ENCODE data around the gene ZC3H7B. TPM values are rescaled to one million over a fixed set of nuclear protein-coding genes. Genes with fewer than 3 reads are reported as not detected.

The ZC3H7B gene
- polyA plus RNA-seq, 3 donors: 0.31 to 15.7 (median 0.49) TPM

DNA sequence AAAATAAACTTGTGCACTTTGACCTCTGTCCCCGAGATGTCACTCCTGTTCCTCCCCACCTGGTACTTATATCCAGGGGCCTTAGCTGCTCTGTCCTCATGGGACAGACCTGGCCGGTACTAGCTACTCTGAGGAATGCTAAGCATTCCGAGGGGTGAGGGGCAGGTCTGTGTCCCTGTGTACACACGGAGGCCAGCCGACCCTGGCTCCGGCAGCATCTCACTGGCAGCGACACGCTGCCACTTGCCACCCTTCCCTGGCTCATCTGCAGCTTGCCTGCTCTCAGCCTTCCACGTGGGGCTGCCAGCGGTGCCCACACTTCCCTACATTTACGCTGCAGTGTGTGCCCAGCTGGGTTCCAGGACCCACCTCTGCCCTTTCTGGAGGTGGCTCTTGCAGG is 58.8 kb downstream of the ZC3H7B start:
- WGBS (ENCODE audit: insufficient coverage): 96% methylated on average over 11 of the region's 11 CpGs
- Mint-ChIP-seq H3K4me1 (no peaks in the 10 kb centered on the region), H3K27ac (no peak overlapping the region), H3K36me3 (peaks cover 21 to 39% of the 10 kb centered on the region in 2 donors), H3K27me3 (ENCODE audit: low read depth in 3 of 3) (peaks cover 1 to 2% (median 1%) of the 10 kb centered on the region in 3 donors), H3K4me3 (peak overlapping the region in 1 of 2 donors; percentile 4), H3K9me3 (peaks cover 0 to 3% (median 0%) of the 10 kb centered on the region in 7 donors)
- TF ChIP-seq, protein P1, sequence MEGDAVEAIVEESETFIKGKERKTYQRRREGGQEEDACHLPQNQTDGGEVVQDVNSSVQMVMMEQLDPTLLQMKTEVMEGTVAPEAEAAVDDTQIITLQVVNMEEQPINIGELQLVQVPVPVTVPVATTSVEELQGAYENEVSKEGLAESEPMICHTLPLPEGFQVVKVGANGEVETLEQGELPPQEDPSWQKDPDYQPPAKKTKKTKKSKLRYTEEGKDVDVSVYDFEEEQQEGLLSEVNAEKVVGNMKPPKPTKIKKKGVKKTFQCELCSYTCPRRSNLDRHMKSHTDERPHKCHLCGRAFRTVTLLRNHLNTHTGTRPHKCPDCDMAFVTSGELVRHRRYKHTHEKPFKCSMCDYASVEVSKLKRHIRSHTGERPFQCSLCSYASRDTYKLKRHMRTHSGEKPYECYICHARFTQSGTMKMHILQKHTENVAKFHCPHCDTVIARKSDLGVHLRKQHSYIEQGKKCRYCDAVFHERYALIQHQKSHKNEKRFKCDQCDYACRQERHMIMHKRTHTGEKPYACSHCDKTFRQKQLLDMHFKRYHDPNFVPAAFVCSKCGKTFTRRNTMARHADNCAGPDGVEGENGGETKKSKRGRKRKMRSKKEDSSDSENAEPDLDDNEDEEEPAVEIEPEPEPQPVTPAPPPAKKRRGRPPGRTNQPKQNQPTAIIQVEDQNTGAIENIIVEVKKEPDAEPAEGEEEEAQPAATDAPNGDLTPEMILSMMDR (IDR thresholded peaks at IDR 0.05): no peak
- no peaks in the 10 kb centered on the region for H3K27me3 ChIP-seq (ENCODE audit: control insufficient read depth in 2 of 2, insufficient read depth in 2 of 2, low read length in 2 of 2)
- DNase-seq: no peak
- H2AFZ ChIP-seq (ENCODE audit: insufficient read depth, low read depth, low read length, poor library complexity, severe bottlenecking): no peak overlapping the region
- no peaks in the 10 kb centered on the region for H3K4me1 ChIP-seq (ENCODE audit: control insufficient read depth in 1 of 2, insufficient read depth in 2 of 2, low read length in 2 of 2)
- H3K9ac ChIP-seq (ENCODE audit: insufficient read depth, low read length, poor library complexity, severe bottlenecking): no peak overlapping the region
- intact Hi-C loops (cut with micrococcal nuclease): no loop called here
- H3K9me3 ChIP-seq (replicated peaks in 1 of 2; ENCODE audit: control insufficient read depth in 1 of 2, insufficient read depth in 1 of 2, low read length in 2 of 2): no peaks in the 10 kb centered on the region
- no peaks in the 10 kb centered on the region for H3K79me2 ChIP-seq (ENCODE audit: insufficient read depth, low read length)
- peaks cover 31 to 38% of the 10 kb centered on the region in 2 donors for H3K36me3 ChIP-seq (replicated peaks in 1 of 2; ENCODE audit: control insufficient read depth in 1 of 2, insufficient read depth in 2 of 2, low read length in 2 of 2)
- H4K20me1 ChIP-seq (ENCODE audit: insufficient read depth, low read length): no peaks in the 10 kb centered on the region
- no peak overlapping the region for H3K27ac ChIP-seq (ENCODE audit: low read depth in 1 of 2, low read length in 2 of 2)
- no peak overlapping the region for H3K4me3 ChIP-seq (replicated peaks in 1 of 3; ENCODE audit: low read depth in 2 of 3, low read length in 3 of 3)
- H3K4me2 ChIP-seq (replicated peaks; ENCODE audit: extremely low read depth, low read length, poor library complexity, severe bottlenecking): no peak overlapping the region

DNA sequence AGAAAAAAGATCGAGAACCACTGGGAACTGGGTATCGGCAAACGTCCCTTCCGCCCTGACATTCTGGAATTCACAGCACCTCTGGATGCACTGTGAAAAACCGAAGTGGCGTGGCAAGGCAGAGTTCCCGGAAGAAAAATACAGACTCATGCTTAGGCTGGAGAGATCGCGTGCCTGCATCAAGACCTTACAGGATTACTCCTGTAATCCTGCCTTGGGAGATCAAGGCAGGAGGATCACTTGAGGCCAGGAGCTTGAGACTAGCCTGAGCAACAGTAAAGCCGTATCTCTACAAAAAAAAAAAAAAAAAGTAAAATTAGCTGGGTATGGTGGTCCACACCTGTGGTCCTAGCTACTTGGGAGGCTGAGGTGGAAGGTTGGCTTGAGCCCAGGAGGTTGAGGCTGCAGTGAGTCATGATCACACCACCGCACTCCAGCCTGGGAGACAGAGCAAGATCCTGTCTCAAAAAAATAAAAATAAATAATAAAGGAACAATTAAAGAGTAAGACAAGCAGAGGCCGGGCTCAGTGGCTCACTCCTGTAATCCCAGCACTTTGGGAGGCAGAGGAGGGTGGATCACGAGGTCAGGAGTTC is 60.5 kb downstream of the ZC3H7B start:
- H3K27me3 ChIP-seq (ENCODE audit: control insufficient read depth in 2 of 2, insufficient read depth in 2 of 2, low read length in 2 of 2): no peaks in the 10 kb centered on the region
- 96% methylated on average over 9 of the region's 13 CpGs for WGBS (ENCODE audit: insufficient coverage)
- no peaks in the 10 kb centered on the region for H3K79me2 ChIP-seq (ENCODE audit: insufficient read depth, low read length)
- H3K9ac ChIP-seq (ENCODE audit: insufficient read depth, low read length, poor library complexity, severe bottlenecking): no peak overlapping the region
- intact Hi-C loops (cut with micrococcal nuclease): no loop called here
- no peak overlapping the region for H3K4me3 ChIP-seq (replicated peaks in 1 of 3; ENCODE audit: low read depth in 2 of 3, low read length in 3 of 3)
- H3K36me3 ChIP-seq (replicated peaks in 1 of 2; ENCODE audit: control insufficient read depth in 1 of 2, insufficient read depth in 2 of 2, low read length in 2 of 2): peaks cover 14 to 21% of the 10 kb centered on the region in 2 donors
- H4K20me1 ChIP-seq (ENCODE audit: insufficient read depth, low read length): no peaks in the 10 kb centered on the region
- no peaks in the 10 kb centered on the region for H3K9me3 ChIP-seq (replicated peaks in 1 of 2; ENCODE audit: control insufficient read depth in 1 of 2, insufficient read depth in 1 of 2, low read length in 2 of 2)
- peaks cover 4 to 5% of the 10 kb centered on the region in 2 donors for H3K4me1 ChIP-seq (ENCODE audit: control insufficient read depth in 1 of 2, insufficient read depth in 2 of 2, low read length in 2 of 2)
- no peak overlapping the region for H3K4me2 ChIP-seq (replicated peaks; ENCODE audit: extremely low read depth, low read length, poor library complexity, severe bottlenecking)
- no peak overlapping the region for H3K27ac ChIP-seq (ENCODE audit: low read depth in 1 of 2, low read length in 2 of 2)
- no peak for DNase-seq
- H3K27ac Mint-ChIP-seq: peak overlapping the region in 1 of 7 donors; percentile 19
- H3K36me3 Mint-ChIP-seq: peaks cover 7 to 22% of the 10 kb centered on the region in 2 donors
- H3K4me1 Mint-ChIP-seq: peaks cover 5% of the 10 kb centered on the region
- H2AFZ ChIP-seq (ENCODE audit: insufficient read depth, low read depth, low read length, poor library complexity, severe bottlenecking): no peak overlapping the region
- H3K27me3 Mint-ChIP-seq (ENCODE audit: low read depth in 3 of 3): peaks cover 1 to 7% (median 2%) of the 10 kb centered on the region in 3 donors
- TF ChIP-seq, protein P1 (IDR thresholded peaks at IDR 0.05): no peak
- H3K4me3 Mint-ChIP-seq: no peak overlapping the region
- H3K9me3 Mint-ChIP-seq: peaks cover 0 to 3% (median 0%) of the 10 kb centered on the region in 7 donors

Data from CD14-positive monocyte (primary cell).